Prostate gland (tissue), 2 donors: ENCODE data around the gene CEP63. TPM values are rescaled to one million over a fixed set of nuclear protein-coding genes. Genes with fewer than 3 reads are reported as not detected.

Source experiments
- DNase-seq: peaks from one replicate; pipeline ENCODE4 v3.0.0-alpha.2; 2019; ENCODE audit warnings: low spot score
- H3K27ac ChIP-seq, 2 donors: fragments of 200-600 bp; sonication (generic); 2 replicates each; pipeline ENCODE4 v1.5.1; 2017 to 2019
- H3K27me3 ChIP-seq: fragments of 200-600 bp; sonication (generic); replicated peaks from 2 replicates; pipeline ENCODE4 v1.5.1; 2019; ENCODE audit not compliant: insufficient read depth
- H3K36me3 ChIP-seq, 2 donors: fragments of 200-600 bp; sonication (generic); 1 replicate in 1 of 2; 2 replicates in 1 of 2; pipeline versions ENCODE4 v1.5.1 to v1.8.1; 2017 to 2019
- H3K4me1 ChIP-seq: fragments of 200-600 bp; sonication (generic); replicated peaks from 2 replicates; pipeline ENCODE4 v1.5.1; 2019
- H3K4me3 ChIP-seq, 2 donors: fragments of 200-600 bp; sonication (generic); 2 replicates each; pipeline ENCODE4 v1.5.1; 2017 to 2019
- H3K9me3 ChIP-seq: fragments of 200-600 bp; sonication (generic); 2 replicates; pipeline ENCODE4 v1.5.1; 2017
- CTCF ChIP-seq, 4 experiments: fragments of 200-600 bp in 2 of 4; fragments of 450-650 bp in 2 of 4; sonication (generic) in 2 of 4; IDR thresholded peaks; 1 replicate in 3 of 4; 2 replicates in 1 of 4; pipeline ENCODE4 v1.5.1; 2016 to 2019; ENCODE audit warnings: antibody characterized with exemption in 4 of 4, mild to moderate bottlenecking in 2 of 4, moderate library complexity in 2 of 4
- POLR2A ChIP-seq: fragments of 450-650 bp; IDR thresholded peaks from one replicate; pipeline ENCODE4 v1.6.1; 2016; ENCODE audit warnings: antibody characterized with exemption, mild to moderate bottlenecking
- POLR2AphosphoS5 ChIP-seq: sonication (generic); formaldehyde crosslinking; IDR thresholded peaks from one replicate; pipeline ENCODE4 v1.6.1; 2017; ENCODE audit warnings: antibody characterized with exemption
- WGBS: methylation state at CpG from one replicate; pipeline ENCODE4 v1.1.5; 2018; 5-methylcytosine and 5-hydroxymethylcytosine counted together
- intact Hi-C: fragments of 100-400 bp; cut with DNase I; formaldehyde crosslinking; loops from one replicate; pipeline ENCODE4 v1.14.2; 2022
- total RNA-seq, 2 donors: library from RNA; depleted of rRNA; stranded (reverse); fragments of >200 nt; gene quantifications; one replicate each; pipeline ENCODE4 v1.1.0, GENCODE V29; 2016

Gene CEP63
- total RNA-seq, 2 donors from 2014 or later, result 35.2 to 60.1 TPM

GRCh38 chr3:134495980-134496379 is 10.1 kb downstream of the CEP63 start:
- no peaks in the 10 kb centered on the region for H3K4me1 ChIP-seq
- intact Hi-C loops, result no loop called here
- TF ChIP-seq POLR2AphosphoS5, result no peak
- no peak for TF ChIP-seq CTCF (IDR thresholded peaks at IDR 0.05)
- no peak for TF ChIP-seq POLR2A

GRCh38 chr3:134496471-134497071 is 10.7 kb downstream of the CEP63 start:
- no peak for TF ChIP-seq CTCF (IDR thresholded peaks at IDR 0.05)
- no peaks in the 10 kb centered on the region for H3K27me3 ChIP-seq
- no peaks in the 10 kb centered on the region for H3K4me1 ChIP-seq
- H3K27ac ChIP-seq, result no peak overlapping the region
- intact Hi-C loops, result no loop called here
- H3K36me3 ChIP-seq, result no peaks in the 10 kb centered on the region
- WGBS, result 79% methylated on average over 3 of the region's 3 CpGs
- no peaks in the 10 kb centered on the region for H3K9me3 ChIP-seq
- no peak overlapping the region for H3K4me3 ChIP-seq
- no peak for DNase-seq

More at GRCh38 chr3:134495980-134496379, 10.1 kb downstream of the CEP63 start:
- H3K36me3 ChIP-seq, result no peaks in the 10 kb centered on the region
- no peak overlapping the region for H3K27ac ChIP-seq
- H3K9me3 ChIP-seq, result no peaks in the 10 kb centered on the region
- no peak overlapping the region for H3K4me3 ChIP-seq
- DNase-seq, result no peak
- no peaks in the 10 kb centered on the region for H3K27me3 ChIP-seq

- no peaks in the 10 kb centered on the region for H3K4me1 ChIP-seq
Observed at GRCh38 chr3:134503266-134503665, 17.4 kb downstream of the CEP63 start.

GRCh38 chr3:134504132-134504531 is 18.3 kb downstream of the CEP63 start:
- WGBS, result 95% methylated on average over 3 of the region's 3 CpGs
- Histone ChIP-seq H3K36me3 (no peaks in the 10 kb centered on the region), H3K4me1 (no peaks in the 10 kb centered on the region), H3K27me3 (no peaks in the 10 kb centered on the region), H3K27ac (no peak overlapping the region), H3K4me3 (no peak overlapping the region), H3K9me3 (no peaks in the 10 kb centered on the region)
- no peak for DNase-seq
- intact Hi-C loops, result no loop called here
- TF ChIP-seq CTCF (IDR thresholded peaks at IDR 0.05), result no peak
- no peak for TF ChIP-seq POLR2AphosphoS5
- TF ChIP-seq POLR2A, result no peak

More at GRCh38 chr3:134503266-134503665, 17.4 kb downstream of the CEP63 start:
- DNase-seq, result no peak
- intact Hi-C loops, result no loop called here
- Histone ChIP-seq H3K27me3 (no peaks in the 10 kb centered on the region), H3K27ac (no peak overlapping the region), H3K4me3 (no peak overlapping the region), H3K9me3 (no peaks in the 10 kb centered on the region), H3K36me3 (no peaks in the 10 kb centered on the region)
- no peak for TF ChIP-seq POLR2A
- no peak for TF ChIP-seq POLR2AphosphoS5
- TF ChIP-seq CTCF (IDR thresholded peaks at IDR 0.05), result no peak
- 100% methylated on average over 1 of the region's 1 CpG for WGBS

- WGBS, result 88% methylated on average over 3 of the region's 3 CpGs
- Histone ChIP-seq H3K27me3 (no peaks in the 10 kb centered on the region), H3K27ac (no peak overlapping the region), H3K4me1 (no peaks in the 10 kb centered on the region), H3K4me3 (no peak overlapping the region), H3K9me3 (no peaks in the 10 kb centered on the region), H3K36me3 (no peaks in the 10 kb centered on the region)
- TF ChIP-seq POLR2AphosphoS5, result no peak
- intact Hi-C loops, result no loop called here
- DNase-seq, result no peak
Observed at GRCh38 chr3:134505485-134505884, 19.6 kb downstream of the CEP63 start.
